Sigmoid colon (tissue), 4 donors: Measurements from ENCODE around the gene TRIP13.
"Not testable (repeated sequence)": the region's sequence is repeated elsewhere in the genome, so short reads cannot be mapped to it uniquely, and the experiment has no call there.

ENCODE experiments used
- CTCF ChIP-seq, 4 experiments: fragments of 450-650 bp in 3 of 4; fragments of 200-600 bp in 1 of 4; IDR thresholded peaks; one replicate each; pipeline ENCODE4 v1.5.1; 2016 to 2019; ENCODE audit warnings: antibody characterized with exemption in 4 of 4, mild to moderate bottlenecking in 3 of 4, moderate library complexity in 2 of 4
- POLR2AphosphoS5 ChIP-seq, 4 donors: sonication (generic); formaldehyde crosslinking; IDR thresholded peaks; one replicate each; pipeline ENCODE4 v1.6.1; 2017; ENCODE audit warnings: antibody characterized with exemption in 4 of 4

DNA sequence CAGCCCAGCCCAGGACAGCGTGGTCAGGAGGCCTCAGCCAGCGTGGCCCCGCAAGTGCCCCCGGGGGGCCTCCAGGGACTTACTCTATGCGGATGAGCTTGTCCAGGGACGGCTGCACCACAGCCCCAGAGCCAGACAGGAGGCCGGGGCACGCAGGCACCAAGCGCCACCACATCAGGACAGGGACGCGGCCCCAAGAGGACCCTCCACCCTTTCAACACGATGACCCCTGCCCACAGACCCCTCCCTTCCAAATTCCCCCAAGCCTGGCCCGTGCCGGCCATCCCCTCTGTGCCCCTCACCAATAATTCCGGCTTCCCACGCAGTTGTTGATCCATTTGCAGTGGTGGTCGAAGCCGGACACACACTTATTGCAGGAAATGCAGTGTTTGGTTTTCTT is 45.5 kb upstream of the TRIP13 start:
- TF ChIP-seq CTCF, POLR2AphosphoS5 (IDR thresholded peaks at IDR 0.05): not testable (repeated sequence)
